ENCODE results near the gene RAB27A. TPM values are rescaled to one million over a fixed set of nuclear protein-coding genes. Genes with fewer than 3 reads are reported as not detected.

Gene RAB27A
- total RNA-seq, 1 experiment from 2014 or later: 13.0 TPM

Other genes with a start within 250 kb of the RAB27A start
- gene RSL24D1, start 92.9 kb downstream of the RAB27A start, total RNA-seq (2014; rRNA removed; shearing (Covaris generic)): 86.4 and 103 TPM in 2 replicates
- 23.9 and 39.6 TPM in 2 replicates for gene PIGBOS1, start 29.3 kb upstream of the RAB27A start, total RNA-seq (2014; rRNA removed; shearing (Covaris generic))
- gene PIGB, start 29.4 kb upstream of the RAB27A start, total RNA-seq (2014; rRNA removed; shearing (Covaris generic)): 17.0 and 20.6 TPM in 2 replicates
- gene CCPG1, start 118.5 kb upstream of the RAB27A start, total RNA-seq (2014; rRNA removed; shearing (Covaris generic)): 21.4 and 28.2 TPM in 2 replicates
- gene PIERCE2, start 118.7 kb upstream of the RAB27A start, total RNA-seq (2014; rRNA removed; shearing (Covaris generic)): not detected in 2 replicates
- 0.45 and 20.3 TPM in 2 replicates for gene DNAAF4, start 218.4 kb upstream of the RAB27A start, total RNA-seq (2014; rRNA removed; shearing (Covaris generic))